ENCODE measurements around the gene TSPAN31.

Gene TSPAN31

GRCh38 chr12:57733928-57734327, 10.9 kb upstream of the TSPAN31 start:
- no peak for ATAC-seq
- TF ChIP-seq ZNF70 (CRISPR knock-in tag; IDR thresholded peaks at IDR 0.05) (no peak), TCF4 (CRISPR knock-in tag; IDR thresholded peaks at IDR 0.05; ENCODE audit: borderline replicate concordance) (no peak), TSHZ2 (CRISPR knock-in tag; IDR thresholded peaks at IDR 0.05) (no peak), POU6F1 (CRISPR knock-in tag; IDR thresholded peaks at IDR 0.05; ENCODE audit: borderline replicate concordance, low read depth) (no peak), ARNTL (CRISPR knock-in tag; IDR thresholded peaks at IDR 0.05; ENCODE audit: borderline replicate concordance, low read depth) (no peak), PATZ1 (CRISPR knock-in tag; IDR thresholded peaks at IDR 0.05; ENCODE audit: borderline replicate concordance) (no peak), ESRRG (CRISPR knock-in tag; IDR thresholded peaks at IDR 0.05) (no peak), ISL1 (CRISPR knock-in tag; IDR thresholded peaks at IDR 0.05) (no peak), CSDC2 (CRISPR knock-in tag; IDR thresholded peaks at IDR 0.05) (no peak), ZFP30 (CRISPR knock-in tag; IDR thresholded peaks at IDR 0.05) (no peak), ZNF8 (CRISPR knock-in tag; IDR thresholded peaks at IDR 0.05) (no peak), ZC3H10 (CRISPR knock-in tag; IDR thresholded peaks at IDR 0.05) (no peak)

GRCh38 chr12:57734591-57734990, 10.2 kb upstream of the TSPAN31 start:
- ATAC-seq, result no peak

GRCh38 chr12:57735198-57735855, 9.5 kb upstream of the TSPAN31 start:
- TF ChIP-seq ZFP3 (CRISPR knock-in tag; IDR thresholded peaks at IDR 0.05), result no peak
- ATAC-seq, result no peak; the same call in 1 of the 3 replicates

More at GRCh38 chr12:57734591-57734990, 10.2 kb upstream of the TSPAN31 start:
- no peak for TF ChIP-seq PATZ1 (CRISPR knock-in tag; IDR thresholded peaks at IDR 0.05; ENCODE audit: borderline replicate concordance)

- ATAC-seq, result peak; percentile 78
- no peak for TF ChIP-seq CSDC2 (CRISPR knock-in tag; IDR thresholded peaks at IDR 0.05)
- TF ChIP-seq BACH2 (CRISPR knock-in tag; IDR thresholded peaks at IDR 0.05; ENCODE audit: borderline replicate concordance), result no peak
- no peak for TF ChIP-seq TOX (CRISPR knock-in tag; IDR thresholded peaks at IDR 0.05; ENCODE audit: borderline replicate concordance)
- no peak for TF ChIP-seq ZNF8 (CRISPR knock-in tag; IDR thresholded peaks at IDR 0.05)
- TF ChIP-seq GLIS3 (CRISPR knock-in tag; IDR thresholded peaks at IDR 0.05), result no peak
- no peak for TF ChIP-seq SNAI2 (CRISPR knock-in tag; IDR thresholded peaks at IDR 0.05)
- TF ChIP-seq TSHZ2 (CRISPR knock-in tag; IDR thresholded peaks at IDR 0.05), result no peak
- TF ChIP-seq PPARA (CRISPR knock-in tag; IDR thresholded peaks at IDR 0.05; ENCODE audit: borderline replicate concordance), result no peak
- TF ChIP-seq CREB5 (CRISPR knock-in tag; IDR thresholded peaks at IDR 0.05; ENCODE audit: low read depth), result no peak
- TF ChIP-seq ESRRG (CRISPR knock-in tag; IDR thresholded peaks at IDR 0.05), result no peak
- TF ChIP-seq ZFP30 (CRISPR knock-in tag; IDR thresholded peaks at IDR 0.05), result no peak
- no peak for TF ChIP-seq ZFP3 (CRISPR knock-in tag; IDR thresholded peaks at IDR 0.05)
- no peak for TF ChIP-seq CSRNP3 (CRISPR knock-in tag; IDR thresholded peaks at IDR 0.05)
- TF ChIP-seq ISL1 (CRISPR knock-in tag; IDR thresholded peaks at IDR 0.05), result no peak
Observed at GRCh38 chr12:57735952-57736740, 8.7 kb upstream of the TSPAN31 start.

All from SK-N-SH treated with all-trans-retinoic acid at 6 μM for 48 hours (cell line).